ENCODE results near the gene MSANTD1. TPM values are rescaled to one million over a fixed set of nuclear protein-coding genes. Genes with fewer than 3 reads are reported as not detected.

Gene MSANTD1
- total RNA-seq, 2 donors from 2014 or later, result 1.1 to 1.2 TPM

DNA sequence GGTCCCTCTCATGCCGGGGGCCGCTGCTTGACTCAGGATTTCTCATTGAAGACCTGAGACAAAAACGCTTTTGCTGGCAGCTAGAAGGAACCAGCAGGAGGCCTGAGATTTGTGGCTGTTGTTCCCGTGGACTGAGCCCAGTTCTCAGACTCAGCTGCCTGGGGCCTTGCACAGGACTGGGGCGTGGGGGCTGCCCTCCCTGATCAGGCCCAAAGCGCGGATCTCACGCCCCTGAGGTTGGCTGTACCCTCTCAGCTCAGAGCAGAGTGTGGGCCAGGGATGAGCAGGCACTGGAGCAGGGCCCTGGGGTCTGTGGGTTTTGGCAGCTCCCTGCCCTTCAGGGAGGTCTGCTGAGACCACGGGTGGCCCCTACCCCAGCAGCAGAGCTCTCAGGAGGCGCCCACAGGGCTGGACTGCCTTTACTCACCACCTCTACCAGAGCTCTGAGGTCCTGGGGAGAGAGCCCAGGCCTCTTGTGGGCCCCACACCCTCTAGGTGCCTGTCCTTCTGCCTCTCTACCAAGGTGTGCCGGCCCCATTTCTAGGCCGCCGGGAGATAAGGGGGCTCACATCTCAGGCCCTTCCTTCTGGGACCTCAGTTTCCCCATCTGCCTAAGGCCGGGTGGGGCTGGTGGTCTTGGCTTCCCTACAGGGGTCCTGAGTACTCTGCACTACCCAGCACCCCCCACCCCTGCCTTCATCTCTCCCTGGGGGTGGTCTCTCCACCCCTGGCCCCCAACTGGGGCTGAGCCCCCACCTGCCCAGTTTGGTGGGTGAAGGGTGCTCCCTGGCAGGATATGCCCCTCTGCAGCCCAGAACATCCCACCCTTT lies 5.6 kb downstream of the MSANTD1 start:
- Mint-ChIP-seq H3K27me3 (no peaks in the 10 kb centered on the region), H3K4me3 (no peak overlapping the region), H3K4me1 (no peaks in the 10 kb centered on the region), H3K27ac (no peak overlapping the region), H3K36me3 (ENCODE audit: low read depth) (no peaks in the 10 kb centered on the region), H3K9me3 (no peaks in the 10 kb centered on the region)
- no peak for ATAC-seq (replicated peaks)

DNA sequence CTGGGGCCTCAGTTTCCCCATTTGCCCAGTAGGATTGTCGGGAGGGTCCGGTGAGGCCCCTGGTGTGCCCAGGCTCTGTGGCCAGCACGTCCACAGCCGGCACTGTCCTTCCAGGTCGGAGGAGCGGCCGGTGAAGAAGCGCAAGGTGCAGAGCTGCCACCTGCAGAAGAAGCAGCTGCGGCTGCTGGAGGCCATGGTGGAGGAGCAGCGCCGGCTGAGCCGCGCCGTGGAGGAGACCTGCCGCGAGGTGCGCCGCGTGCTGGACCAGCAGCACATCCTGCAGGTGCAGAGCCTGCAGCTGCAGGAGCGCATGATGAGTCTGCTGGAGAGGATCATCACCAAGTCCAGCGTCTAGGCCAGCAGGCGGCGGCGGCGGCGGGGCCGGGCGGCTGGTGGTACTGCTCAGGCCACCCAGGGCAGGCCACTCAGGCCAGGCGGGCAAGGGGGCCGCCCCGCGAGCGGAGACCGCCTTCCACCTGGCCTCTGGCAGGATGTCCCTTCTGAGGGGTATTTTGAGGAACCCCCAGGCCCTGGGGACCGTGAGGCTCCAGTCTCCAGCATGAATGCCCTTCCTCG lies 6.7 kb downstream of the MSANTD1 start:
- Mint-ChIP-seq H3K36me3 (ENCODE audit: low read depth) (no peaks in the 10 kb centered on the region), H3K27ac (no peak overlapping the region), H3K4me1 (no peaks in the 10 kb centered on the region), H3K9me3 (no peaks in the 10 kb centered on the region), H3K27me3 (no peaks in the 10 kb centered on the region), H3K4me3 (no peak overlapping the region)
- no peak for ATAC-seq (replicated peaks)

DNA sequence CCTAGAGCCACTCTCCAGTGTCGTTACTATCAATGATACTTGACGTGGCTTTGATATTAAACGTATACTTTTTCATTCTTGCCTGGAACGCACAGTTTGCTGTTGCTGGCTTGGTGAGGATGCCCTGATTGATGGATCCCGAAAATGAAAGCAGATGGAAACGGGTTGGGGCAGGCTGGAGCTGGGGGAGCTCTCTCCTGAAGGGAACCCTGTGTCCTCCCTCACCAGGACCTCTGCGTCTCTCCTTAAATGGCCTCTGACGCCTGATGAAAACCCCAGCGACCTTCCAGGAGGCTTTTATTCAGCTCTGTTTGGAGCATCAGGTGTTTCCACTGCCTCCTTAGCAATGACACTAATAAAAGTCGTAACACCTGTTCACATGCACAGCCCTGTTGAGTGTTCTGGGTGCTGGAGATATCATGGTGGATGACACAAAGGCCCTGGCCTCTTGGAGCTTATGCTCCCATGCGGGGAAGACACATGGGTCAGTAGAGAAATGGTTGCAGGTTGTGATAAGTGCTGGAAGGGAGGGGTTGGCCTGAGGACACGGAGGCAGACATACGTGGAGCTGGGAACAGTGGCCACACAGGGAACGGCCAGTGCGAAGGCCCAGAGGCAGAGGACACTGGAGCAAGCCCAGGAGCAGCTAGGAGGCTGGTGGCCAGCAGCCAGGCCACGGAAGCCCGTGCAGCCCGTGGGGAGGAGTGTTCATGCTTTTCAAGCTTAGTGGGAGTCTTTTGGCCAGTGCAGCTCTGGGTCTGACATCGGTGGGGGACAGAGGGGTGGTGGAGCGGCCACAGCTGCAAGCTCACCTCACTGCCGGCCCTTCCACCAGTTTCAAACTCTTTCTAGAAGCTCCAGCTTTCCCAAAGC lies 7.5 kb downstream of the MSANTD1 start:
- H3K4me3 Mint-ChIP-seq, result no peak overlapping the region
- H3K4me1 Mint-ChIP-seq, result no peaks in the 10 kb centered on the region
- no peaks in the 10 kb centered on the region for H3K9me3 Mint-ChIP-seq
- ATAC-seq (replicated peaks), result no peak
- no peak overlapping the region for H3K27ac Mint-ChIP-seq
- no peaks in the 10 kb centered on the region for H3K36me3 Mint-ChIP-seq (ENCODE audit: low read depth)
- H3K27me3 Mint-ChIP-seq, result no peaks in the 10 kb centered on the region

DNA sequence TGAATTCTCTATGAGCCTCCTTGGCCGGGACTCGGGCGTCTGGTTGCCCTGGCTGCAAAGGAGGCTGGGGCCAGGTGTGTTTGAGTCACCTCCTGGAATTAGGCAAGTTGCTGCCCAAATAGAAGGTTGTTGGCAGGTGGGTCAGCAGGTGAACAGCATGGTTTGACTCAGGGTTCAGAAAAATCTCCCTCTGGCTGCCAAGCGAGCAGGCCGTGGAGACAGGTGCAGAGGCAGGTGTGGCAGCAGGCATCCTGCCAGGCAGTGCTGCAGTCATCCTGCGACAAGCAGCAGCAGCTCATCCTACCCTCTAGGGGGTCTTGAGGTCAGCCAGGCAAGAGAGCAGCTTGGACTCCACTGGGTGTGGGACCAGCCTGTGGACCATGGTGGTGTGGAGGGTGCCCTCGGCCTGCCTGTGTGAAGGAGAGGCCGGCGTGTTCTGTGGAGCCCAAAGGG lies 8.2 kb downstream of the MSANTD1 start:
- ATAC-seq (replicated peaks), result no peak
- no peaks in the 10 kb centered on the region for H3K36me3 Mint-ChIP-seq (ENCODE audit: low read depth)
- H3K4me1 Mint-ChIP-seq, result no peaks in the 10 kb centered on the region
- no peak overlapping the region for H3K27ac Mint-ChIP-seq
- no peak overlapping the region for H3K4me3 Mint-ChIP-seq
- no peaks in the 10 kb centered on the region for H3K9me3 Mint-ChIP-seq
- H3K27me3 Mint-ChIP-seq, result no peaks in the 10 kb centered on the region

DNA sequence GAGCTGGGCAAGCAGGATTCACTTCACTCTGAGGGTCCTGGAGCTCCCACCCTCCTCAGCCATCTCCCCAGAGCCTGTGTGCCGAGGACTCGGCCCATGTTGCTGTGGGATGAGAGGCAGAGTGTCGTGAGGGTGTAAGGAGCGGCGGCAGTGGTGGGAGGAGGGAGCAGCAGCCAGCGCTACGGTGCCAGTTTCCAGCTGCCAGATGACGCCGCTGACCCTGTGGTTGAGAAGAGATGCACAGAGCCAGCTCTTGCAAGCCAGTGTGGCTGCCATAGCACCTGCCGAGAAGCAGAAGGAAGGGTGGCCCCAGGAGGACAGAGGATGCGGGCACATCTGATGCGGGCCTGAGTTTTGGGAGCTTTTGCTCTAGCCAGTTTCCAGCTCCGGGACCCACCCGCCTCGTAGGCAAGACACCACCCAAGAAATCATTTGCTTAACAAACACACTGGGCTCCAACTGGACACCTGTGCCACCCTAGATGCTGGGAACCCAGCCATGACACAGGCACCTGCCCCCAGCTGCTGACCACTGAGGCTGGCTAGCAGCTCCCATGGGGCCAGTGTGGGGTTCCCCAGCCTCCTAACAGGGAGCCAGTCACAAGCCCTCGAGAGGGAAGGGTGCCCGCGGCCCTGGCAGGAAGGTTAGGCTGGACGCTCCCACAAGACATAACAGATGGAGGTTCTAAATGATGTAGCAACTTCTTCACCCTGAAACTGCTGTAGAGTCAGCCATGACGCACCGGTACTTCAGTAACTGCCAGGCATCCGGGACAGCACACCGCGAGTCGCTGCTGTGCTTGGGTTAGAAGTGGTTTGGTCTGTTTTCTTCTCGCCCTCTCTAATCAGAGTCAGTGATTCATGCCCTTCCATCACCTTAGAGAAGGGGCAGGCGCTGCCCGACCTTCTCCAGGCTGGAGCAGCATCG lies 8.9 kb downstream of the MSANTD1 start:
- no peaks in the 10 kb centered on the region for H3K36me3 Mint-ChIP-seq (ENCODE audit: low read depth)
- no peaks in the 10 kb centered on the region for H3K4me1 Mint-ChIP-seq
- H3K27me3 Mint-ChIP-seq, result no peaks in the 10 kb centered on the region
- H3K9me3 Mint-ChIP-seq, result no peaks in the 10 kb centered on the region
- no peak overlapping the region for H3K27ac Mint-ChIP-seq
- no peak overlapping the region for H3K4me3 Mint-ChIP-seq
- no peak for ATAC-seq (replicated peaks)

DNA sequence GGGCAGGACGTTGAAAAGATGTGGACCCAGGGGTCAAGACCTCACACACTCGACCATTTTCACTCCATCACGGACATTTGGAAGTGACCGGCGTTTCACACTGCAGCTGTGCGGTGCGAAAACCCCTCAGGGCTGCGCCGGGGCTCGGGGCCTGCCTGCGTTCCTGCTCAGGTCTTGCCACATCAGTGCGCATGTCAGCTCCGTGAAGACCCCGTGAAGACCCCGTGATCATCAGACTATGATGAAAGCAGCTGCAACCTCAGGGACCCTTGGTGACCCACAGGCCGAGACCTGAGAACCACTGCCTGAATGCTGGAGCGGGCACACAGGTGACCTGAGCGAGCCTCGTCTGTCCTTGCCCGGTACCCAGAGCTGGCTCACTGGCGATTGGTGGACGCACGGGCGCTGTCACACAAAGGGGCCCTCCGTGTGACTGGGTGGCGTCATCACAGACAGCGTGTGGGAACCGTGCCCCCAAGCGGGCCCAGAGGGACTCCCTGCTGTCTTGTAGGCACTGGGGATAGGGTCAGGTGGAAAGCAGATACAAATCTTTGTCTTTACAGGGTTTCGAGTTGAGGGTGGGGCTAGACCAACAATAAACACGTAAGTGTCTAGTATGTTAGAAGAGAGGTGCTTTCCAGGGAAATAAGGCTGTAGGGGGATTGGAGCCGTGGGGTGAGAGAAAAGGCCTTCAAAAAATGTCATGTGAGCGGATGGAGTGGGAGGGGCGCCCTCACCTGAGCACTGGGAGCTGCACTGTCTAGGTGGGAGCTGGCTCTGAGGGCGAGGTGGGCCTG lies 12.7 kb downstream of the MSANTD1 start:
- Mint-ChIP-seq H3K4me3 (no peak overlapping the region), H3K36me3 (ENCODE audit: low read depth) (no peaks in the 10 kb centered on the region), H3K9me3 (no peaks in the 10 kb centered on the region), H3K27me3 (no peaks in the 10 kb centered on the region), H3K27ac (no peak overlapping the region), H3K4me1 (no peaks in the 10 kb centered on the region)
- no peak for ATAC-seq (replicated peaks)

DNA sequence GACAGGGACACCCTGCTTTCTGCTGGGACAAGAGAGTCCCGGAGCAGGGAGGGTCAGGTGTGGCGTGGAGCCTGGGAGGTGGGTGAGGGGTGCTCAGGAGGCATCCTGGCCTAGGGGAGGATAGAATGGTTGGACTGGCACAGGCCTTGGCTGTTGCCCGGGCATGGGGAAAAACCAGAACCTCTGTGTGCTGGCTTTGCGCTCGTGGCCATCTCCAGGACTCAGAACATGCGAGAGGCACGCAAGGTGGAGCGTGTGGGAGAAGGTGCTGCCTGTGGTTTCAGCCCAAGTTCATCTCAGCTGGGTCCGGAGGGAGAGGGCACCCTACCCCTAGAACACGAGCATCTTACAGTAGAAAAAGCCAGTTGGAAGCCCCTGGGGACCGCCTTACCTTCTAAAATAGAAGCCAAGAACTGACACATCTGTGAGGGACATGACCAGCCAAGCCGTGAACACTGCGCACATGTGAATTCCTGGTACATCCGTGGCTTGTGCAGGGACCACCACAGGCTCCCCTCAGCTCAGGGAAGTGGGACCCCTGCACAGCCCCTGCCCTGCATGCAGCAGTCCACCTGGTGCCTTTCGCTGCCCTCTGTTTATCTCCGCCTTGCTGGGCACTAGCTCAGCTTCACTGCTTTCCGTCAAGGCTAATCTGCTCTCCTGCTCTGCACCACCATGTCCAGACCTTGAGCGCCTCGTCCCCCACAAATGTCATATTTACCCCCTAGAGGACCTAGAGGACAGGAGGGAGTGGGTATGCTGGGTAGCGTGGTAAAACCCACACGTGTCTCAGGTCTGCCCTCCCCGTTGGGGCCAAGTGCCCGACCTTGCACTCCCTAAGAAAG lies 13.5 kb downstream of the MSANTD1 start:
- Mint-ChIP-seq H3K36me3 (ENCODE audit: low read depth) (no peaks in the 10 kb centered on the region), H3K4me3 (no peak overlapping the region), H3K4me1 (no peaks in the 10 kb centered on the region), H3K9me3 (no peaks in the 10 kb centered on the region), H3K27me3 (no peaks in the 10 kb centered on the region), H3K27ac (no peak overlapping the region)
- ATAC-seq (replicated peaks), result no peak

DNA sequence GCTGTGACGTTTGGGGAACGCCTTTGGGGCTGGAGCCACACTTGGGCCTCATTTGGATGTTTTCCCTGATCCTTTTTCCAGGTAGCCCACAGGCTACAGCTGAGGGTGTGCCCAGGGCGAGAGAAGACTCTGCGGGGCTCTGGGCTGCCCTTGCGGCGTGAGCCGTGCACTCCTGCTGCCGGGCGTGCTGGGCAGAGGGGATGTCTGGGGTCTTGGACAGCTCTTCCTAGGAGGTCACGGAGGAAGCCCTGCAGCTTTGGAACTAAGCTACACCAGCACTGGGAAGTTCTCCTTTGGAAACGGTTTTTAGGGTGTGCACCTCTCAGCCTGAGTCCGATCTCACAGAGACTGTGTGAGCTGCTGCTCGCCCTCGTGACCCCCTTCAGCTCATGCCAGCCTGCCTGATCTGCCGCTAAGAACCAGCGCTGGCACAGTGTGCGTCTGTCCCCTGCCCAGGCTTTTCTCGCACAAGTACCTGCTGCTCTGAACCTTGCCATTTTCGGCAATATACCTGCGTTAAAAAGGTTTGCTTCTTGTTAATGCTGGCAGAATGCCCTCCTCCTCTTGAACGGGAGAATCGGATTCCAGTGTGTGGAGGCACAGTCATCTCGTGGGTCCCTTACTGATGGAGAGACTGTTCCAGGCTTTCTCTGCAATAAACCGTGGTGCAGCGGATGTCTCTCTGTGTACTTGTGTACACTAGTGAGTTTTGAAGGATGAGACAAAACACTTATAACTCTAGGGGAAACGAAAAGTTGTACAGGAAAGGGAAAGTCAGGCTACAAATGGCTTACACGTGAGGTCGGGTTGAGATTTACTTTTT lies 14.3 kb downstream of the MSANTD1 start:
- H3K9me3 Mint-ChIP-seq, result no peaks in the 10 kb centered on the region
- H3K27me3 Mint-ChIP-seq, result no peaks in the 10 kb centered on the region
- no peaks in the 10 kb centered on the region for H3K4me1 Mint-ChIP-seq
- no peaks in the 10 kb centered on the region for H3K36me3 Mint-ChIP-seq (ENCODE audit: low read depth)
- H3K27ac Mint-ChIP-seq, result no peak overlapping the region
- H3K4me3 Mint-ChIP-seq, result no peak overlapping the region
- no peak for ATAC-seq (replicated peaks)

DNA sequence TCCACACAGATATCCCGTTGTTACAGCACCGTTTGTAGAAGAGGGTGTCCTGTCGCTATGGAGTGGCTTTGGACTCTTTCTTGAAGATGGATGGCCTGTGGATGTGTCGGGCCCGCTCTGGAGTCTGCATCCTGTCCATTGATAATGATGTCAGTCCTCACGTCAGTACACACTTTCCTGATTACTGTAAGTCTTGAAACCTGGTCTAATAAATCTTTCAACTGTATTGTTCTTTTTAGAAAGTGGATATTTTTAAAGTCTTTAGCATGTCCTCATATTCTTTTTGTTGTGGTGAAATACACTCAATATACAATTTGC lies 14.9 kb downstream of the MSANTD1 start:
- ATAC-seq (replicated peaks), result no peak
- Mint-ChIP-seq H3K27me3 (no peaks in the 10 kb centered on the region), H3K27ac (no peak overlapping the region), H3K4me1 (no peaks in the 10 kb centered on the region), H3K36me3 (ENCODE audit: low read depth) (no peaks in the 10 kb centered on the region), H3K4me3 (no peak overlapping the region), H3K9me3 (no peaks in the 10 kb centered on the region)

DNA sequence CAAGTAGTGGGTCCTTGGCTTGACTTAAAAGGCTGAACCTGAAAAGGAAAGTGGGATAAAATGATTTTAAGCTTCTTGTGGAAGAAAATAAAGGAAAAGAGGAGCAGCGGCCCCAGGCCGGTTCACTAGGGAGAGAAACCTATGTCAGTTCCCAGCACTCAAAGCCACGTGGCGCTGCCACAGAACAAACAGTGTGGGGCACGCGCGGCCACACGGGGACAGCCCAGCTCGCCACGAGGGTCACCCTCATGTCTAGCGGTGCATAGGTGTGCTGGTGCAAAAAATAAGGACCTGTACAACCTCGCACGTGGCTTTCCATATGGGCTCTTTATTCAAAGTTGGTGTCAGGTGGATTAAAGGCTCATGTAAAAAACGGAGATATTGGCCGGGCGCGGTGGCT lies 17.1 kb downstream of the MSANTD1 start:
- no peak overlapping the region for H3K27ac Mint-ChIP-seq
- ATAC-seq (replicated peaks), result no peak
- H3K4me1 Mint-ChIP-seq, result no peaks in the 10 kb centered on the region
- H3K4me3 Mint-ChIP-seq, result no peak overlapping the region
- no peaks in the 10 kb centered on the region for H3K27me3 Mint-ChIP-seq
- no peaks in the 10 kb centered on the region for H3K9me3 Mint-ChIP-seq
- no peaks in the 10 kb centered on the region for H3K36me3 Mint-ChIP-seq (ENCODE audit: low read depth)

DNA sequence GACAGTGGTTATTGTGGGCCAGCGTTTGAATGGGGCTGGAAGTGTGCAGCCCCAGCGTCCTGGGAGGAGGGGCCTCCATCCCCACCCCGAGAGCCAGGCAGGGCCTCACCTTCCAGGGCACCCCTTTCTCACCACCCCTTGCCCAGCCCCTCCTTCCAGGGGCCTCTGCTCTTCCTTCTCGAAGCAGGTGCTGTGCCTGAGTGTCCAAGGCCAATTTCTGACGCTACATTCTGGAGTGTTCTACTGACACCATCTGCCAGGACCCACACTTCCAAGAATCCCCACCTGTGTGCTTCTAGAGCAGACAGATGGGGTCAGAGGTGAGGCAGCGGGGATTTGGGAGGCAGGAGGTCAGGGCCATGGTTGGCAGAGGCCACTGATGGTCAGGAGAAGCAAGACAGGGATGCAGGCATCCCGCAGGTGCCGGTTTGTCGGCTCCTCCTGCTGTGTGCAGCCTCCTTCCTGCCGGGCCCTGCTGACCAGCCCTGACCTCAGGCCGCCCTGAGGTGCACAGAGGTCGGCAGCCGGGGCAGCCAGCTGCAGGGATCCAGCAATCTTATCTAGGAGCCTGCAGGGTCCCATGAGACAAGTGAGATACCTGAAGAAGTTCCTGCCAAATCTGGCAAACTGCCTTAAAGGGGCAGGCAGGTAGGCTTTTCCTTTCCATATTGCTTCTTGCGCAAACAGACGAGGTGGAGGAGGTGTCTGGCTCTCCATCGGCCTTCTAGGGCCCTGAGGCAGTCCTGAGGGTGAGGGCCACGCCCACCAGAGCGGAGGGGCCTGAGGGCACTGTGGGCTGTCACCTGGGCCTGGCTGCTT lies 18.8 kb downstream of the MSANTD1 start:
- H3K27ac Mint-ChIP-seq, result no peak overlapping the region
- H3K9me3 Mint-ChIP-seq, result no peaks in the 10 kb centered on the region
- no peaks in the 10 kb centered on the region for H3K27me3 Mint-ChIP-seq
- H3K4me3 Mint-ChIP-seq, result no peak overlapping the region
- H3K36me3 Mint-ChIP-seq (ENCODE audit: low read depth), result no peaks in the 10 kb centered on the region
- no peak for ATAC-seq (replicated peaks)
- H3K4me1 Mint-ChIP-seq, result no peaks in the 10 kb centered on the region
